ENCODE results near the gene KRABD2.

Gene KRABD2

DNA sequence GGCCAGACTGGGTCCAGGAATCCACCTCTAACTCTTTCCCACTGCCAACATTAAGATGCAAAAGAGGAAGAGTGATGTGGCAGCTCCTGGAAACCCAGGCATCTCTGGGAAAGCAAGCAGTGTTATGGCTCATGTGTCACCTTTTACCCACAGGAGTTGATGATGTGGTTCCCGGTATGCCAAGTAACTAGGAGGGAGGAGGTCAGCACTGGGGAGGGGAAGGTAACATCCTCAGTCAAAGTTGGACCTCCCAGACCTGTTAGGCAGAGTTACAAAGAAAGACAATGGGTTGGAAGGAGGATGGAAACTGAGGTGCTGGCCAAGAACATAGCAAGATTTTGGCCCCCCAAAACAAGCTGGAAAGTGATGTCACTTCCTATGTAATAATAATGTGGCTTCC is 11.4 kb downstream of the KRABD2 start (continued):
- no peak for TF ChIP-seq RFX5 (IDR thresholded peaks at IDR 0.05; ENCODE audit: low read depth, low read length)
- TF ChIP-seq NBN (IDR thresholded peaks at IDR 0.05): no peak
- TF ChIP-seq BHLHE40 (IDR thresholded peaks at IDR 0.05; ENCODE audit: borderline replicate concordance in 1 of 2, low read depth in 2 of 2, low read length in 1 of 2): no peak
- no peak for TF ChIP-seq PAX8 (IDR thresholded peaks at IDR 0.05)
- no peak for TF ChIP-seq MYC (IDR thresholded peaks at IDR 0.05; ENCODE audit: insufficient read depth, insufficient read length, insufficient replicate concordance, low read length, severe bottlenecking)
- no peak for TF ChIP-seq CHD2 (IDR thresholded peaks at IDR 0.05; ENCODE audit: borderline replicate concordance, low read depth, low read length)
- no peak for TF ChIP-seq E2F8 (IDR thresholded peaks at IDR 0.05; ENCODE audit: low read depth, partially characterized antibody)
- no peak for TF ChIP-seq SMAD5 (IDR thresholded peaks at IDR 0.05; ENCODE audit: low read depth)

DNA sequence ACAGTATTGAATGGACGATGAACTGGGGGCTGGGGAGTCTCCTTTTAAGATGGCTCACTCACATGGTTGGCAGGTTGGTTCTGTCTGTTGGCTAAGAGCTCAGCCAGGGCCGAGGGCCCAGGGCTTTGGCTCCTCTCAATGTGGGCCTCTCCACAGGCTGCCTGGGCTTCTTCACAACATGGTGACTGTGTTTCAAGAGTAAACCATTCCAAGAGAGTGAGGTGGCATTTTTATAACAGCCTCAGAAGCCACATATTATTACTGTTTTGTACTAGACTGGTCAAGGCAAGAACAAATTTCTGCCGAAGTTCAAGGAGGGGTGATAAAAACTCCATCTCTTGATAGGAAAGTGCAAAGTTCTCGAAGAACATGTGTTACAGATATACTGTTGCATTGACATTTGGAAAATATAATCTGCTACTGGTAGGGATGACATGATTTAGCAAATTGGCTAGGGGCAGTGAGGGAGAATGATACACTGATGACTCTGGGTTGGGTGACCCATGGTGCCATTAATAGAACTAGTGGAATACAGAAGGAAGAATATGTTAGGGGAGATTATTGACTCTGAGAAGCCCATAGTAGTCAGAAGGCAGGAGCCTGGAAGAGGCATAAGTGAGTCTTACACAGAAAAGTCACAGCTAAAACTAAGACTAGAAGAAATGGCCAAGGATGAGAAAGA is 13.7 kb downstream of the KRABD2 start:
- no peak for FAIRE-seq
- Histone ChIP-seq H3K9ac (ENCODE audit: control insufficient read depth, insufficient read depth, low read length) (no peak overlapping the region), H3K27me3 (replicated peaks in 1 of 2; ENCODE audit: control insufficient read depth in 2 of 2, insufficient read depth in 2 of 2, low read length in 1 of 2) (no peaks in the 10 kb centered on the region), H2AFZ (ENCODE audit: control insufficient read depth, low read depth, low read length) (no peak overlapping the region), H3K4me1 (ENCODE audit: control insufficient read depth, insufficient read depth, low read length) (no peaks in the 10 kb centered on the region), H3K36me3 (ENCODE audit: control insufficient read depth in 2 of 2, insufficient read depth in 2 of 2, low read length in 1 of 2) (no peaks in the 10 kb centered on the region), H3K4me2 (ENCODE audit: control insufficient read depth, insufficient read depth) (no peak overlapping the region), H3K4me3 (no peak overlapping the region), H3K27ac (ENCODE audit: control insufficient read depth, insufficient read depth) (no peak overlapping the region), H4K20me1 (ENCODE audit: control insufficient read depth, insufficient read depth) (no peaks in the 10 kb centered on the region), H3K79me2 (ENCODE audit: control insufficient read depth, insufficient read depth, low read length) (no peaks in the 10 kb centered on the region), H3K9me3 (replicated peaks; ENCODE audit: control insufficient read depth, insufficient read depth, low read length) (no peaks in the 10 kb centered on the region)
- CTCF ChIA-PET: interaction anchor here (1.2 kb wide), 1 partner anchor 14 kb away, joined by 3 read pairs; the partner anchor contains the start of gene KRABD2
- intact Hi-C loops (cut with micrococcal nuclease; ENCODE audit: unreplicated experiment) (no loop called here), in situ Hi-C loops (cut with MboI) (no loop called here)
- SMC1A ChIA-PET (ENCODE audit: uncharacterized antibody, unreplicated experiment): no interaction called here
- DNase-seq (ENCODE audit: low read depth, low spot score): no peak
- POLR2A ChIA-PET: no interaction called here
- no peak for TF ChIP-seq PAX8 (IDR thresholded peaks at IDR 0.05)
- no peak for TF ChIP-seq ATF3 (IDR thresholded peaks at IDR 0.05; ENCODE audit: borderline replicate concordance, extremely low read depth, low read depth, low read length)
- TF ChIP-seq HDGF (IDR thresholded peaks at IDR 0.05): no peak
- no peak for TF ChIP-seq KDM1A (IDR thresholded peaks at IDR 0.05; ENCODE audit: borderline replicate concordance)
- no peak for TF ChIP-seq ZNF207 (IDR thresholded peaks at IDR 0.05; ENCODE audit: borderline replicate concordance)
- no peak for TF ChIP-seq POLR2AphosphoS5 (IDR thresholded peaks at IDR 0.05; ENCODE audit: low read length)
- TF ChIP-seq, protein P1, sequence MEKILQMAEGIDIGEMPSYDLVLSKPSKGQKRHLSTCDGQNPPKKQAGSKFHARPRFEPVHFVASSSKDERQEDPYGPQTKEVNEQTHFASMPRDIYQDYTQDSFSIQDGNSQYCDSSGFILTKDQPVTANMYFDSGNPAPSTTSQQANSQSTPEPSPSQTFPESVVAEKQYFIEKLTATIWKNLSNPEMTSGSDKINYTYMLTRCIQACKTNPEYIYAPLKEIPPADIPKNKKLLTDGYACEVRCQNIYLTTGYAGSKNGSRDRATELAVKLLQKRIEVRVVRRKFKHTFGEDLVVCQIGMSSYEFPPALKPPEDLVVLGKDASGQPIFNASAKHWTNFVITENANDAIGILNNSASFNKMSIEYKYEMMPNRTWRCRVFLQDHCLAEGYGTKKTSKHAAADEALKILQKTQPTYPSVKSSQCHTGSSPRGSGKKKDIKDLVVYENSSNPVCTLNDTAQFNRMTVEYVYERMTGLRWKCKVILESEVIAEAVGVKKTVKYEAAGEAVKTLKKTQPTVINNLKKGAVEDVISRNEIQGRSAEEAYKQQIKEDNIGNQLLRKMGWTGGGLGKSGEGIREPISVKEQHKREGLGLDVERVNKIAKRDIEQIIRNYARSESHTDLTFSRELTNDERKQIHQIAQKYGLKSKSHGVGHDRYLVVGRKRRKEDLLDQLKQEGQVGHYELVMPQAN (conservative IDR thresholded peaks at IDR 0.05): no peak
- BruUV-seq (replicated peaks): no TSS peak
- 28% methylated on average over 4 of the region's 4 CpGs for WGBS (ENCODE audit: insufficient coverage, insufficient replicate concordance, low lambda C conversion rate, missing lambda C conversion rate)
- RAD21 ChIA-PET (ENCODE audit: unreplicated experiment): no interaction called here
- ATAC-seq: no peak

All from GM12878 (cell line).